ENCODE data around the gene TIGD1.
"Not testable (repeated sequence)": the region's sequence is repeated elsewhere in the genome, so short reads cannot be mapped to it uniquely, and the experiment has no call there.

The TIGD1 gene

GRCh38 chr2:232539298-232540231, 10.8 kb downstream of the TIGD1 start, which contains the start of gene CHRNG:
TSS of gene CHRNG (plus strand) at chr2:232539692. CDS start at chr2:232539748, 56 bp downstream.
- no peak for DNase-seq (ENCODE audit: low read depth, low spot score)

- DNase-seq (ENCODE audit: low read depth, low spot score), result no peak
Observed at GRCh38 chr2:232538671-232539070, 11.7 kb downstream of the TIGD1 start.

- no peak for DNase-seq (ENCODE audit: low read depth, low spot score)
Observed at GRCh38 chr2:232537499-232537898, 12.9 kb downstream of the TIGD1 start.

GRCh38 chr2:232537079-232537478, 13.3 kb downstream of the TIGD1 start:
- DNase-seq (ENCODE audit: low read depth, low spot score), result no peak

- DNase-seq (ENCODE audit: low read depth, low spot score), result no peak
Observed at GRCh38 chr2:232535761-232536530, 14.4 kb downstream of the TIGD1 start.

- no peak for DNase-seq (ENCODE audit: low read depth, low spot score)
Observed at GRCh38 chr2:232534940-232535651, 15.3 kb downstream of the TIGD1 start.

GRCh38 chr2:232533944-232534710, 16.2 kb downstream of the TIGD1 start:
- peak; percentile 44 for DNase-seq (ENCODE audit: low read depth, low spot score)

- DNase-seq (ENCODE audit: low read depth, low spot score), result not testable (repeated sequence)
Observed at GRCh38 chr2:232532821-232533220, 17.5 kb downstream of the TIGD1 start.

GRCh38 chr2:232532419-232532818, 17.9 kb downstream of the TIGD1 start:
- DNase-seq (ENCODE audit: low read depth, low spot score), result no peak

GRCh38 chr2:232530626-232531260, 19.6 kb downstream of the TIGD1 start:
- DNase-seq (ENCODE audit: low read depth, low spot score), result no peak

- no peak for DNase-seq (ENCODE audit: low read depth, low spot score)
Observed at GRCh38 chr2:232529806-232530547, 20.4 kb downstream of the TIGD1 start.

- DNase-seq (ENCODE audit: low read depth, low spot score), result no peak
Observed at GRCh38 chr2:232528746-232529460, 21.5 kb downstream of the TIGD1 start.

- no peak for DNase-seq (ENCODE audit: low read depth, low spot score)
Observed at GRCh38 chr2:232527905-232528470, 22.4 kb downstream of the TIGD1 start.

- no peak for DNase-seq (ENCODE audit: low read depth, low spot score)
Observed at GRCh38 chr2:232526372-232526941, 23.9 kb downstream of the TIGD1 start.

GRCh38 chr2:232525791-232526371, 24.5 kb downstream of the TIGD1 start, which contains the start of gene CHRND:
TSS of gene CHRND (plus strand) at chr2:232526160. CDS start at chr2:232526216, 56 bp downstream.
- no peak for DNase-seq (ENCODE audit: low read depth, low spot score)

GRCh38 chr2:232525199-232525598, 25.2 kb downstream of the TIGD1 start:
- no peak for DNase-seq (ENCODE audit: low read depth, low spot score)

- no peak for DNase-seq (ENCODE audit: low read depth, low spot score)
Observed at GRCh38 chr2:232524771-232525170, 25.6 kb downstream of the TIGD1 start.

Measured in smooth muscle cell of the brain vasculature (primary cell).